Raji (cell line): ENCODE measurements around the gene CNIH1.

Source experiments
- POLR2A ChIP-seq: IDR thresholded peaks from 2 replicates; pipeline ENCODE4 v1.6.1; 2011; ENCODE audit warnings: low read depth, low read length, control low read depth; ENCODE audit not compliant: insufficient read depth

The CNIH1 gene

DNA sequence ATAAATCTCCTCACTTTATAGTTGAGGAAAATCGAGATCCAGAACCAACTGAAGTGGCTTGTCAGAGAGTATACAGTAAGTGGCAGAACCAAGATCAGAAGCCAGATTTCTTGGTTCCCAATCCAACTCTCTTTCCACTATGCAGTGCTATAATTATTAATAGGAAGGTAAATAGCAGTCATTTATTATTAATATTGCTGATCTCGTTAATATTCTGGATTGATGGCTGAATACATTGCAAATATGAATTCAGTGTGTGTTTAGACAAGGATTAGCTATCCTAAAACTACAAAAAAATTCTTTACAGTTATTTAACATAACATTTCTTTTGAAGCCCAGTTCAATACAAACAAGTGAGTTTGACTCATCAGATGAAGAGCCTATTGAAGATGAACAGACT, 41.6 kb downstream of the CNIH1 start:
- no peak for TF ChIP-seq POLR2A

DNA sequence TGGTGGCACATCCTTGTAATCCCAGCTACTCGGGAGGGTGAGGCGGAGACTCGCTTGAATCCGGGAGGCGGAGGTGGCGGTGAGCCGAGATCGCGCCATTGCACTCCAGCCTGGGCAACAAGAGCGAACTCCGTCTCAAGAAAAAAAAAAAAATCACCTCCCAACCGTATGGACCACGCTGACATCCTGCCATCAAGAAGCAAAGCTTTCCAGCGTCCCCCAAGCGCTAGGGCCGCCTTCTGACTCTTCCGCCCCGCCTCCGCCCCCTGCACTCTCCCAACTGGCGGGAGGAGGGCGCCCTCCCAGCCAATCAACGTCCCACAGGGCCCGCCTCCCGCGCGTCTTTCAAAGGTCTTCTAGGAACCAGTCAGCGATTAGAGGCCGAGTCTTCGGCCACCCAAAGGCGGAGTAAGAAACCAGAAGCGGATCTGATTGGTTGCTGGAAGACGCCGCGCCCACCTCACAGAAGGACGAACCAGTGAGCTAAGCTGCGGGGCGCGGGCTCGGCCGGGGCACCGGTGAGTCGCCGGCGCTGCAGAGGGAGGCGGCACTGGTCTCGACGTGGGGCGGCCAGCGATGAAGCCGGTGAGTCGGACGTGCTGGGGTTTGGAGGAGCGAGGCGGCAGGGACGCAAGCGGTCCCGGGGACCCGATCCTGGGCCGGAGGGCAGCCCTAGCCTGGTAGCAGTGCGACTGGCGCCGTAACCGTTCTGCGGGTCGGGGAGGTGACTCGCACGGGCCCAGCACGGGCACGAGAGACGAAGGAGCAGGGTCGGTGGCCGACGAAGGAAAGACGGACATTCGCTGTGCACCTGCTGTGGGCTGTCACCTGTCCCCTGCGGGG, 44.5 kb downstream of the CNIH1 start, which contains the start of gene CDKN3:
Gene CDKN3, plus strand, starts transcription at position 515 of the 843 bp plus-strand sequence. Its CDS starts 62 bp downstream, at position 577.
- peak; percentile 93 for TF ChIP-seq POLR2A

DNA sequence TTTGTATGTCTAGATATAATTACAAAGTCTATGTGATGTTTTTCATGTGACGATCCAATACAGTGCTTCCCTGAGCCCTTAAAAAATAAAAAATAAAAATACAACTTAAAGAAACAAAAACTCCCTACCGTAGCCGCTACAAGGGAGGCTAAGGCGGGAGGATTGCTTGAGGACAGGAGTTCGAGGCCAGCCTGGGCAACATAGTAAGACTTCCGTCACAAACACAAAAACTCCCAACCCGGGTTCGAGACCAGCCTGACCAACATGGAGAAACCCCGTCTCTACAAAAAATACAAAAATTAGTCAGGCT, 45.0 kb downstream of the CNIH1 start:
- TF ChIP-seq POLR2A = no peak

DNA sequence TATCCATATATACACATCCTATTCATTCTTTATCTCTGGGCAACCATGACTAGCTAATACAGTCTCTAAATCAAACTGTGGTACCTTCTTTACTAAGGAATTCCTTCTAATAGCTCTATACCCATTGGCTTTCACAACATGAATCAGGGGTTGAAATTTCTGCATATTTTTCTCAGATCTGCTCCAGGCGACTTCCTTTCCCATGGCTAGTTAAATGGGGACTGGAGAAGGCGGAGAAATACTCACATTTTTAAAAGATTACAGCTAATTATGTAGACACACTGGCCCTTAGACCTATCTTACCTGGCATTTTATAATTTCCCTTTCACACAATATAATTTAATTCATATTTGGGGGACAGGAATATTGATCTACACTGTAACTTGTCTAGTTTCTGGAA, 45.5 kb downstream of the CNIH1 start:
- TF ChIP-seq POLR2A = no peak

DNA sequence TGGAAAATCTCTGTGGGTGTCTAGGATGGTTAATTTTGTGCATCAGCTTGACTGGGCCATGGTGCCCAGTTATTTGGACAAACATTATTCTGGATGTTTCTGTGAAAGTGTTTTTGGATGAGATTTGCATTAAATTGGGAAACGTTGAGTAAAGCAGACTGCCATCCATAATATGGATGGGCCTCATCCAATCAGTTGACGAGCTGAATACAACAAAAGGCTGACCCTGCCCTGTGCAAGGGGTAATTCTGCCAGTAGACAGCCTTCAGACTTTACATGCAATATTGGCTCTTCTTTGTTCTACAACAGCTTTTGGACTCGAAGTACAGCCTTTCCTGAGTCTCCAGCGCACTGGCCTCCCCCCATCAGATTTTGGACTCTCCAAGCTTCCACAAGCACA, 45.9 kb downstream of the CNIH1 start:
- TF ChIP-seq POLR2A = no peak

DNA sequence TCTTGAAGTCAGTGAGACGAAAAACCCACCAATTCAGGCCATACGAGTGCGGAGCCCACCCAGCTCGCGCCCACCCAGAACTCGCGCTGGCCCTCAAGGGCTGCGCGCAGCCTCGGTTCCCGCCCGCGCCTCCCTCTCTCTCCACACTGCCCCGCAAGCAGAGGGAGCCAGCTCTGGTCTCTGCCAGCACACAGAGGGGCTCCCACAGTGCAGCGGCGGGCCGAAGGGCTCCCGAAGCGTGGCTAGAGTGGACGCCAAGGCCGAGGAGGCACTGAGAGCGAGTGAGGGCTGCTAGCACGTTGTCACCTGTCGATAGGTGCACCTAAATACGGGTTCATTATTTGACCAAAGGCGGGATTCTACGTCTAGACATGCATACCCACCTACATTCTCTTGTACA, 46.6 kb downstream of the CNIH1 start:
- no peak for TF ChIP-seq POLR2A

DNA sequence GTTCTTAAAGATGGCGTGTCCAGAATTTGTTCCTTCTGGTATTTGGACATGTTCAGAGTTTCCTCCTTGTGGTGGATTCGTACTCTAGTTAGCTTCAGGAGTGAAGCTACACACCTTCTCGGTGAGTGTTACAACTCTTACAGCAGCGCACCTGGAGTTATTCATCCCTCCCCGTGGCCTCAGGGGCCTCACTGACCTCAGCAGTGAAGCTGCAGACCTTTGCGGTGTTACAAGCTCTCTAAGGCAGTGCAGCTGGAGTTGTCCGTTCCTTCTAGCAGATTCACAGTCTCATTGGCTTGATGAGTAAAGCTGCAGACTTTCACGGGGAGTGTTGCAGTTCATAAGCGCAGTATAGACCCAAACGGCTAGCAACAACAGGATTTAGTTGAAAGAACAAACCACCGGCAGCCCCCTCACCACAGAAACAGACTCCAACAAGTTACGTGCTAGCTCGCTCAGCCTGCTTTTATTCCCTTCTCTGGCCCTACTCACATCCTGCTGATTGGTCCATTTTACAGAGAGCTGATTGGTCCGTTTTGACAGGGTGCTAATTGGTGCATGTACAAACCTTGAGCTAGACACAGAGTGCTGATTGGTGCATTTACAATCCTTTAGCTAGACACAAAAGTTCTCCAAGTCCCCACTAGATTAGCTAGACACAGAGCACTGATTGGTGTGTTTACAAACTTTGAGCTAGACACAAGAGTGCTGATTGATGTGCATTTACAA, 48.9 kb downstream of the CNIH1 start:
- TF ChIP-seq POLR2A = no peak

DNA sequence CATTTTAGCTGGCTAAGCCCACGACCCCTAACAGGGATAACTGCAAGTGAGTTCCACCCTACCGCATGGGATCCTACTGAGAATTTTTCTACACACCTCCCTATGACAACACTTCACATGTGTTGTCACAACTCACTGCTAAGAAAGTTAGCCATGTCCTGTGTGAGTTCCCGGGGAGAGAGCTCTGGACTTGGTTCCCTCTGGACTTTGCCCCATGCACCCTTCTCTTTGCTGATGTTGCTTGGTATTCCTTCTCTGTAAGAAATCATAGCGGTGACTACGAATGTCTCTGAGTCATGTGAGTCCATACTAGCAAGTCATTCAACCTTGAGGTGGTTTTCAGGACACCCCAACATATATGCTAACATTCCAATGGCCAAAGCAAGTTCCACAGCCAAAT, 53.8 kb downstream of the CNIH1 start:
- TF ChIP-seq POLR2A = no peak

DNA sequence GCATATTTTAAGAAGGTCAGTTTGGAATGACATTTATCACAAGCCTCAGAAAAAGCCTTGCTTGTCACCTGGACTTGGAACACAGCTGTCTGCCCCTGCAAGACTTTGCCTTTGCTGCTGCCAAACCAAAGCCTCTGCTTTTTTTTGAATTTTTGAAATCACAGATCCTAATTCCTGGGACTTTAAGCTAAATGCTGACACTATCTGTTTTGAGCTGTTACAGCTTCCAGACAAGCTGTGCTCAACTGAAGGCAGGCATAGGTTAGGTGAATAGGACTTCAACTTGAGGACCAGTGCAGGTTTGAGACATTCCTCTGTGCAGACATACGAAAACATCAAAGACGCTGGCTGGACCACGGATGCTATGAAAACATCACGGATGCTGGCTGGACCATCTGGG, 55.6 kb downstream of the CNIH1 start:
- no peak for TF ChIP-seq POLR2A

DNA sequence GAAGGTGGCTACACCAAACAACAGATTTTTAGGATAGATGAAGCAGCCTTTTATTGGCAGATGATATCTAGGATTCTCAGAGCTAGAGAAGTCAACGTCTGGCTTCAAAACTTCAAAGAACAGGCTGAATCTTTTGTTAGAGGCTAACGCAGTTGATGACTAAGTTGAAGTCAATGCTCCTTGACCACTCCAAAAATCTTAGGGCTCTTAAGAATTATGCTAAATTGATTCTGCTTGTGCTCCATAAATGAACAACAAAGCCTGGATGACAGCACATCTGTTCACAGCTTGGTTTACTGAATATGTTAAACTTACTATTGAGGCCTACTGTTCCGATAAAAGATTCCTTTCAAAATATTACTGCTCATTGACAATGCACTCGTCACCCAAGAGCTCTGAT, 57.3 kb downstream of the CNIH1 start:
- no peak for TF ChIP-seq POLR2A

DNA sequence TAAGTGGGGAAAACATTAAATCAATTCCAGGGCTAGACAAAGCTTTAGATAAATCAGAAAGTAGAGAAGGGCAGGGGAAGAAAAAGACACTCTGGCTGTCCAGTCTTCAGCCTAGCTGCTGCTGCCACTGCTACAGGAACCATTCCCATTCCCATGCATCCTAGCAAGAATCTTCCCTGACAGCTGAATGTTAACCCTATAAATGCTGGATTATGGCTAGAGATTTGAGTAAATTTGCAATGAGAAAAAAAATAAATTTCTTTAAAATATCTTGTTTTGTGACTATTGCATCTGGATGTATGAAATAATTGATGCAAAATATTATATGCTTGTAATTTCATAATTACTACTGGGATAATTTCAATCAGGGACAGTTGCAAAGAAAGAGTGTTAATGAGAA, 59.4 kb downstream of the CNIH1 start:
- no peak for TF ChIP-seq POLR2A

DNA sequence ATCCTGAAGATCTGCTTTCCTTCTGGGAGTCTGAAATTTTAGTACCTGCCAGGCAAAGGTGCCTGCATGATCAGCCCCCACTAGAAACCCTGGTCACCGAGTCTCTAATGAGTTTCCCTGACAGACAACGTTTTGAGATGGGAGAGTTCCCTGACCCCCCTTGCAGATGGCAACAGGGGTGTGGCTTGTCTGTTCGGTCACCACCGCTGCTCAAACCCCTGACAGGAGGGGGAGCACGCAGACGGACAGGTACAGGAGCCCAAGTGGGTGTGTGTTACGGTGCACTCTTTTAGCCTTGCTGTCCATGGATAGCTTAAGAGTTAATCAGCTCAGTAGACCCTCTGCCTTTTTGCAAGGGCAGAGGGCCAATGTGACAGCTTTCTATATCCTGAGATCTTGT, 63.7 kb downstream of the CNIH1 start:
- TF ChIP-seq POLR2A = no peak

DNA sequence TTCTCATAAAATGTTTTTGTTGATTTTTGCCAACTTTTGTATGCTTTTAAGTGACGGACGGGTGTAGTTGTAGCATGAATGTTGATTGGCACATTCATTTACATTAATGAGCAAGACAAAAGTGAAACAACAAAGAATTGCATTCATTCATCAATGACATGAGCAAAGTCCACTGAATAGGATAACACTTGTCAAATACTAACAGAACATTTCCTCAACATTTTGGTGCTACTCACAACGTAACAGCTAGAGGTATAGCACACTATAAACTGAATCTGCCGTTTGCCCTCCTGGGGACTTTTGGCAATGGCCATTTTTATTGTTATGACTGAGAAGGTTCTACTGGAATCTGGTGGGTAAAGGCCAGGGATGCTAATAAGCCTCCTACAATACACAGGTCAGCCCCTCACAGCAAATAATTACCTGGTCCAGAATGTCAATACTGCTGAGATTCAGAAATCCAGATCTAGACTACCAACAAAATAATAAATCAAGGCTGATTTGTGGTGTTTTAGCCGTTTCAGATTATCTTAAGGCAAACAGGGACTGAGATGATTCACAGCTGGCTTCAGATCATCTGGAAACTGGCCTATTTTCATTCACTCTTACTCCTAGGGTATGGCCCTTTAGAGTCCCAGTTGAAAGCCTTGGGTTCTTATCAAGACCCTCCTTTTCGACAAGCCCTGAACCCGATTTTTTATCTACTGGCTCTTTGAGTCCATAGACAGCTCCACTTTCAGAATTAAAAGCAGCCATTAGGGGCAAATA, 66.9 kb downstream of the CNIH1 start:
- no peak for TF ChIP-seq POLR2A
